ENCODE data around the gene AOPEP.

DNA sequence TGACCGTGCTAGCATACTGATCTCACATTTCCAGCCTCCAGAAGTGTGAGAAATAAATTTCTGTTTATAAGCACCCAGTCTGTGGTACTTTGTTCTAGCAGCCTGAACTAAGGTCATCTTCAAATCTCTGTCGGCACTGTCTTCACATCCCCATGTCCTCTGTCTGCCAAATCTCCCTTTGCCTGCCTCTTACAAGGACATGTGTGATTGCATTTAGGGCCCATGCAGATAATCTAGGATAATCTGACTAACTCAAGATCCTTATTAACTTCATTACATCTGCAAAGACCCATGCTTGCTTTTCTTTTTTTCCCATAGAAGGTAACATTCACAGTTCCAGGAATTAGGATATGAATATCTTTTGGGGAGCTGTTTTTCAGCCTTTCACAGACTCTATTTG, 132.7 kb downstream of the AOPEP start:
- TF ChIP-seq, protein P1, sequence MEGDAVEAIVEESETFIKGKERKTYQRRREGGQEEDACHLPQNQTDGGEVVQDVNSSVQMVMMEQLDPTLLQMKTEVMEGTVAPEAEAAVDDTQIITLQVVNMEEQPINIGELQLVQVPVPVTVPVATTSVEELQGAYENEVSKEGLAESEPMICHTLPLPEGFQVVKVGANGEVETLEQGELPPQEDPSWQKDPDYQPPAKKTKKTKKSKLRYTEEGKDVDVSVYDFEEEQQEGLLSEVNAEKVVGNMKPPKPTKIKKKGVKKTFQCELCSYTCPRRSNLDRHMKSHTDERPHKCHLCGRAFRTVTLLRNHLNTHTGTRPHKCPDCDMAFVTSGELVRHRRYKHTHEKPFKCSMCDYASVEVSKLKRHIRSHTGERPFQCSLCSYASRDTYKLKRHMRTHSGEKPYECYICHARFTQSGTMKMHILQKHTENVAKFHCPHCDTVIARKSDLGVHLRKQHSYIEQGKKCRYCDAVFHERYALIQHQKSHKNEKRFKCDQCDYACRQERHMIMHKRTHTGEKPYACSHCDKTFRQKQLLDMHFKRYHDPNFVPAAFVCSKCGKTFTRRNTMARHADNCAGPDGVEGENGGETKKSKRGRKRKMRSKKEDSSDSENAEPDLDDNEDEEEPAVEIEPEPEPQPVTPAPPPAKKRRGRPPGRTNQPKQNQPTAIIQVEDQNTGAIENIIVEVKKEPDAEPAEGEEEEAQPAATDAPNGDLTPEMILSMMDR (IDR thresholded peaks at IDR 0.05) = no peak
- no peak for TF ChIP-seq EZH2phosphoT487 (IDR thresholded peaks at IDR 0.05)
